GM13976 (cell line): ENCODE measurements around the gene VPS18.

ENCODE experiments used
- DNase-seq: peaks from one replicate; pipeline ENCODE4 v3.0.0; 2012; ENCODE audit warnings: low spot score
- CTCF ChIP-seq: IDR thresholded peaks from 2 replicates; pipeline ENCODE4 v1.5.1; 2012; ENCODE audit warnings: borderline replicate concordance, mild to moderate bottlenecking; ENCODE audit not compliant: insufficient read depth; ENCODE audit errors: extremely low read depth, missing control alignments, control extremely low read depth
- in situ Hi-C: fragments of 300-500 bp; cut with MboI; formaldehyde crosslinking; loops from one replicate; pipeline ENCODE4 v1.12.0; 2022; ENCODE audit warnings: low sequenced_read_pairs, mixed read lengths, inconsistent platforms; ENCODE audit not compliant: unreplicated experiment

Gene VPS18

GRCh38 chr15:40926659-40927494, 32.6 kb downstream of the VPS18 start:
- no peak for TF ChIP-seq CTCF
- in situ Hi-C loops, result loop anchor here (10.0 kb wide), 1 partner anchor 248 kb away; no protein-coding TSS in a partner anchor
- no peak for DNase-seq

- TF ChIP-seq CTCF, result no peak
- in situ Hi-C loops, result loop anchor here (10.0 kb wide), 1 partner anchor 247 kb away; no protein-coding TSS in a partner anchor
- DNase-seq, result no peak
Measured at GRCh38 chr15:40927495-40927872, 33.2 kb downstream of the VPS18 start.

GRCh38 chr15:40927873-40928806, 33.9 kb downstream of the VPS18 start:
- TF ChIP-seq CTCF, result no peak
- DNase-seq, result no peak
- in situ Hi-C loops, result loop anchor here (10.0 kb wide), 1 partner anchor 247 kb away; no protein-coding TSS in a partner anchor

GRCh38 chr15:40928821-40929659, 34.8 kb downstream of the VPS18 start, which contains the start of gene DLL4:
Gene DLL4, plus strand, starts transcription at chr15:40929340. Its CDS starts 329 bp downstream, at chr15:40929669.
- TF ChIP-seq CTCF, result no peak
- in situ Hi-C loops, result loop anchor here (10.0 kb wide), 1 partner anchor 246 kb away; no protein-coding TSS in a partner anchor

GRCh38 chr15:40929660-40930429, 35.6 kb downstream of the VPS18 start:
- in situ Hi-C loops, result loop anchor here (10.0 kb wide), 1 partner anchor 245 kb away; no protein-coding TSS in a partner anchor
- DNase-seq, result no peak

More at GRCh38 chr15:40928821-40929659, 34.8 kb downstream of the VPS18 start, which contains the start of gene DLL4:
- DNase-seq, result peak; percentile 84

More at GRCh38 chr15:40929660-40930429, 35.6 kb downstream of the VPS18 start:
- TF ChIP-seq CTCF, result no peak
